Measurements from ENCODE around the gene PRDM2.
A peak's percentile ranks its signal among the peaks of the same experiment; 100 is the strongest.

Gene PRDM2

DNA sequence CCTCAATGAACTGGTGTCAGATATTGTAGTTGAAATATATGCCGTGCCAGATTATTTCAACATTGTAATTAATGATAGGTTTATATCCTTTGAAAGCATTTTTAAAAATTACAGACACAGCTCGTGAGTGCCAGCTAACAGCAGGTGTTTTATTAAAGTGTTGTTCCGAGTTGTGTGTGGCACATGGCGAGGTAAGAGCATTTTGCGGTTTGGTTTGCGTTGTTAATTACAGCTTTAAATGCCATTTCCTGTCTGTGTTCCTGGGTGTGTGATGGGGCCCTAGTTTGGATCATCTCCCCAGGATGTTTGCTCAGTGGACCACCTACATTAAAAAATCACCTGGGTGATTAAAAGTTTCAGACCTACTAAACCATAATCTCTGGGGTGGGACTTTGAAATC, 97.4 kb downstream of the PRDM2 start:
- DNase-seq, result no peak

DNA sequence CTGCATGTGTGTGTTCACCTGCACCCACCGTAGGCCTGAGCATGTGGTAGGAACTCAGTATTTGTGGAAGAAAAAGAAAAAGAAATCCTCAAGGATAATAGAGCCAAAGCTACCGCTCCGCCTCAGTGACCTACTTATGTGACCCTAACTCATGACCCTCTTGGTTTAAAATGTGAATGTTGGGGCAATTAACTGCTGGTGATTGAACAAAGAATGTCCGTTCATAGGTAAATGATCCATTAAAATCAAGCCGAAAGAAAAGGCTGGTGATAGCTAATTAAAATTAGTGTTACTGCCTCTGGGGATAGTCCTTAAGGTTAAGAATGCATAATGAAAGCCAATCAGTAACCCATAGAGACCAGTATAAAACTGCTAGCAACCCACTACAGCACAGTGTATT, 98.1 kb downstream of the PRDM2 start:
- DNase-seq, result no peak

DNA sequence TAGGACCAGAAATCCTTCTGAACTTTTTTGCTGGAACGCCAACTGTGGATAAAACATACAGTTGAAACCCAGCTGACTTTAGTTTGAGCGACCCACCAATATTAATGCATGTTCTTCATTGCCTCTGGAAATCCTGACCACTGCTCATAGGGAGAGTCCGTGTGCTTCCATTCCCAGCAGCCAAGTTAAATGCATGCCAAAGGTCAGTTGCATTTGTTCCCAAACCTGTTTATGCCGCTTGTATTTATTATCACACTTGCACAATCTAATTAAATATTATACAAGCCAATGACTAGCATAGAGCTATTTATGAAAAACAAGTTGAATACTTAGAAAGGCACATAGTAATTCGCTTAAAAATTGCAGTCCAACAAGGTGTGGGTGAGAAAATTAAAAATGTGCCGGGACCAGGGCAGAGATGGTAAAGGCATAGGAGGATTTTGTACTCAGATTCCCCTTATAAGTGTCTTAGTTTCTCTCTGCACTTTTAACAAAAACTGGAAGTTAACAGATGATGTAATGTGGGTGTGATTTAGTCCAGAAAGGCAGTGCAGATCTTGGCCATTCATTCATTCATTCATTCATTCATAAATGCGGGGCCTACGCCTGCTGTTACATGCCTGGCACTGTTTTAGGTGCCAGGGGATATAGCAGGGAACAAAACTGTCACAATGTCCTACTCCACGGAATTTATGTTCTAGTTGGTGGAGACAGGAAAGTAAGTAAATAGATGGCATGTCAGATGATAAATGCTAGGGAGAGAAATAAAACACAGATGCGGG, 99.7 kb downstream of the PRDM2 start:
- DNase-seq, result no peak

DNA sequence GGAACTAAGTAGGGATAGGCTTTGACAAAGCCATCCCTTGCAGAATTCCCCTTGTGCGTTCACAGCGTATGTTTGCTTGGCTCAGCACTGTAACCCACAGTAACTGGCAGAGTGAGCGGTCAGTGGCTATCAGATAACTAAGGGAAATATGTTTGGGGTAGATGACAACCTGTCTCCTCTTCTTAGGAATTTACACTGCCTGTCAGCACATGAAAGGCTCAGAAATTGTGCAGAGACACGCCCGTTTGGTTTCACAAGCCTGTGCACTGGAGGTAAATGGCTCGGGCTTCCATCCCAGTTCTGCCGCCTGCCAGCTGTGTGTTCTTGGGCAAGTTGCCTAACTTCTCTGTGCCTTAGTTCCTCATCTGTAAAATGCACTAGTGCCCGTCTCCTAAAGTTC, 101.2 kb downstream of the PRDM2 start:
- DNase-seq, result no peak

DNA sequence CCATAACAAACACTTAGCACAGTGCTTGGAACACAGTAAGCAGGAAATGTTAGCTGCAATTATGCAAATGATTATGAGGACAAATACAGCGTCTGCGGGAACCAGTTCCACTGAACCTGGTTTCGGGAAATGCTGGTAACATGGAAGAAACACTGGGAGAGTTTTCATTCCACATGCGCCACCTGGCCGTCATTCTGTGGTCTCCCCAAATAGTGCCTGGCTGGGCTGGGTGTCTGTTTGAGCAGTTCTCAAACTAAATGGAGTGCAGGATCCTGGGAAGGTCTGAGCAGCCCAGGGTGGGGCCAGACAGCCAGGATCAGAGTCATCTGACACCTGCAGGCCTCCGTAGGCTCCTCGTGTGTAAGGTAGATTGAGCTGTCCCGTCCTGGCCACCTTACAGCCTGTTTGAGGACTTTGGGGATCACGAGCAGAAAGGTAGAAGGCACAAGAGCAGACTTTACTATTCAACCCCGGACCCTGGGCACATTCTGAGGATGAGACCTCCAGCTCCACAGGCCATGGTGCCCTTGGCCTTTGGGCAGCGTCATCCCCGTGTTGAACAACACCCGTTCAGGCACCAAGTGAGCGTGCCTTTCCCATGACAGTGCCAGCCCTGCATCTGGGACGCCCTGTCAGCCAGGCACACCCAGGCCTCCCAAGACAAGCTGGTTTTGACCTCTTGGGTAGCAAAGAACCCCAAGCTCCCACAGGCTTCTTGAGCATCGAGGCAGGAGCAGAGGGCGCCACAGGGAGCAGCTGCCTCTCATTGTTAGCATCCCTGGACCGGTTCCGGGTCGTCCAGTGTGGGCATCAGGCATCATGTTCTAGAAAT, 101.9 kb downstream of the PRDM2 start:
- no peak for DNase-seq

DNA sequence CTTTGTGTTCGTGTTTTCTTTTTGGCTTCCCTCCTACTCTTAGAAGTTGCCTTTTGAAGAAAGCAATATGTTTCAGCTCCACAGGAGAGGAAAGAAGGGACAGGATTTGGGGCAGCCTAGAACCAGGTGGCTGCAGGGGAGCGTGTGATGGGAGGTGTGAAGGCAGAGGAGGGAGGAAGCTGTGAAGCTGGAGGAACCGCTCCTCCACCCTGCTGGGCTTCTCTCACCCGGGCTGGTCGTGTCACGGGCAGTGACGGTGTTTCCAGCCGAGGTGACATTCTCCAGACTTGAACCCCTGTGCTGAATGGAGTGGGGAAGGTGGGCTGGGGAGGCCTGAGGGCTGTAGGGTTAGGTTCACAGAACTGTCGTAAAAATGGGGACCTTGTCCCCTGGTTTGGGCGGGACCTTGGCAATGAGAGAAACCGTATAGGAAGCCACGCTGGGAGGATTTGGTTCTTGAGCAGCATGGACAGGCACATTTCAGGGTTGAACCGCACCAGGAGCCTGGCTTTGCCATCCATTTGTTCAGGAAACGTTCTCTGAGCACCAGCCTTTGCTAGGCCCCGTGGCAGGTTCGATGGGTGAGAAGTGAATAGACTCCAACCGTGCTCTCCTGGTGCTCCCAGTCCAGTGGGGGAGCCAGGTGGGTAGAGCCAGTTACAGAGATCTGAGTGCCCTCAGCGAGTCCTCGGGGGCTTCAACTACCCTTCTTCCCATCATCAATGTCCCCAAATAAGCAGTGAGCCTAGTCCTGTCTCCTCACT, 103.0 kb downstream of the PRDM2 start:
- no peak for DNase-seq

DNA sequence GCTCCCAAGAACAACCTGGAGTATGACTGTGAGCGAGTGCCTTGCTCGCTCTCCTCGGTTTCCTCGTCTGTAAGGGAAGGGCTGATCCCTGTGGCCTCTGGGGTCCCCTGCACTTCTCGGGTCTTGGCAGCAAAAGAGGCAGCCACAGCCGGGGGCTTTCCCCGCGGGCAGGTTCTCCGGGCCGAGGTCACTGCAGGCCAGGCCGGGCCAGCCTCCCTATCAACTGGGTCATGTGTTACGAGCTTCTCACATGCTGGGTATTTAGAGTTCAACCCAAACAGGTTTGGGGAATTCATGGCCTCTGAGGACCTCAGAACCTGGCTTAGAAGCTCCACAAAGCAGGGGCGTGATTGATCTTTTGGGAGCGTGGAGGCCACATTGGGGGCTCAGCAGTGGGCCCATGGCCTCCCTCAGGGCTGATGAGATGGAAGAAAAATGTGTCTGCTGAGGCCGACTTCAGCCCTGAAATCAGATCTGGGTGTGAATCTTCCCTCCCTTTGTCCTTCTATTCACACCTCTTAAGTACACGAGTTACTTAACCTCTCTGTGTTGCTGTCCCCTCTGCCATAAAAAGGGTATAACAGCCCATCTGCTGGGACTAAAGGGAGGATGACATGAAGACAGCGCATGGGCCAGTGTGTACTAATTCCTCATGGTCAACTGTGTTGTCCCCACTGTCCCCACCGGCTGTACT, 103.7 kb downstream of the PRDM2 start:
- DNase-seq, result no peak

DNA sequence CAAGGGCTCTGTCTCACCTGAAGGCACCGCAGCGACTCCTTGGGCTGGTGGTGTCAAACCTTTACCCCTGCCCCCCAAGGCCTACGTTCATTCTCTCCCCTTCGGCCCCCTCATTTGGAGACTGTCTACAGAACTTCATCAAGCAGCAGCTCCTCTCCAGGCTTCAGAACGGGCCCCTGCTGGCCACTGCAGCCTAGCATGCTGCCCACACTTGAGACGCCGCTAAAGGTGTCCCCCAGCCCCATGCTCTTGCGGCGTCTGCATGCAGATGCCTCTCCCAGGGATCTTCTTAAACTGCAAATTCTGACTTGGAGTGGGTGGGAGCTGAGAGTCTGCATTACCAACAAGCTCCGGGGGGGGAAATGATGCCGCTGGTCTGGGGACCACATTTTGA, 104.2 kb downstream of the PRDM2 start:
- no peak for DNase-seq

DNA sequence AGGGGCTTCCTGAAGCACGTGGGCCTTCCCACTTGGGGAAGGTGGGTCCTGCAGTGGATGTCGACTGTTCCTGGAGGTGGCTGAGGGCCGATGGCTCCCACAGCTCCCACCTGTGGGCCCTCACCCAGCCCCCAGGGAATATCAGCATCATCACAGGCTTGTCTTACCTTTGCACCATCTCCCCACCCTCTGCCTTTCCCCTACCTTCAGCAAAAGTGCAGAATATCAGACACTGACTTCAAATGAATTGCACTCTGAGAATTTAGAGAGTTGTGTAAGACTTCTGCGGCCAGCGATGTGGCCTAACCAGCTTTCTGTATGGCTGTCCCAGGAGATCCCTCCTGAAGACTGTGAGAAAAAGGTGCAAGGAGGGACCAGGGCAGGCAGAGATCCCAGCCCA, 105.4 kb downstream of the PRDM2 start:
- no peak for DNase-seq

DNA sequence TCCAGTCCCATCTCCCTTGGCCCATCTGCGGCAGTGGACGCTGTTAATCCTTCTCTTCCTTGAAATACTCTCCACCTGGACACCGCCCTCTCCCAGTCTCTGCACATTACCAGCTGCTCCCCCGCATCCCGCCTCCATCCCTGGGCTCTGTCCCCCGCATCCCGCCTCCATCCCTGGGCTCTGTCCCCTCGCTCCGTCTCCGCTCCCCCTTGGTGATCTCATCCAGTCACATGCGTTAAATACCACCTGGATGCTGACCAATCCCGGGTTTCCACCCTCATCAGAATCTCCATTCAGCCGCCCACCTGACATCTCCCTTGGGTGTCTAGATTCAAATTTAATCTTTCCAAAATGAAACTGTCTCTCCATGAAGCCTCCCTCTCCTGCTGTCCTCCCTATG, 106.1 kb downstream of the PRDM2 start:
- DNase-seq, result no peak

DNA sequence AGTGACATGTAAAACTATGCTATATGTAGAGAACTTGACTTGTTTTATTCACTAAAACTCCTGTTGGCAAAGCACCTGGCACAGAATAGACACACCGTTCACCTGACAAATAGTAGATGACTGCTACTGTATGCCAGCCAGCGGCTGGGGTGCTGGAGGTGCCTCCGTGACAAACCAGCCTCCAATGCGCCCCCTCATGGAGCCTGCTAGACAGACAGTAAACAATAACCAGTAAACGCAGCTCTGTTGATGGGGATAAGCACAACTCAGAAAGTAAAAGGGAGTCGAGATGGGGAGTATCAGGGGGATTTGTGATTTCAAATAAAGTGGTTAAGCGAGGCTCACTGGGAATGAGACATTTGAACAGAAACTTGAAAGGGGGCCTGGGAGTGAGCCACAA, 107.2 kb downstream of the PRDM2 start:
- DNase-seq, result no peak

DNA sequence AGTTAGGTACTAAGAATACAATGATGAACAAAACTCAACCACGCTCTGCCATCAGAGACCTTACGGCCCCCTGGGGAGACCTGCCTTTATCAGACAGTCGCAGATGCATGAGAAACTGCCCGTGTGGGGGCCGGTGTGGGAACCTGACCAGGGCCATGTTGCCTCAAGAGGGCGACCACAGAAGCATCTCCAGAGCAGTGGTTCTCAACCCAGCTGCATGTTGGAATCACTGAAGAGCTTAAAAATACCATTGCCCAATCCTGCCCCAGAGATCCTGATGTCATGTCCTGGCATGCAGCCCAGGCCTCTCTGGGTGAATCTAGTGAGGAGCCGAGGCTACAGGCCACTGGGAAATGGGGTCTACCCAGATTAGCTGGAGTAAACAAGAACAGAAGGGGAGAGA, 108.7 kb downstream of the PRDM2 start:
- no peak for DNase-seq

DNA sequence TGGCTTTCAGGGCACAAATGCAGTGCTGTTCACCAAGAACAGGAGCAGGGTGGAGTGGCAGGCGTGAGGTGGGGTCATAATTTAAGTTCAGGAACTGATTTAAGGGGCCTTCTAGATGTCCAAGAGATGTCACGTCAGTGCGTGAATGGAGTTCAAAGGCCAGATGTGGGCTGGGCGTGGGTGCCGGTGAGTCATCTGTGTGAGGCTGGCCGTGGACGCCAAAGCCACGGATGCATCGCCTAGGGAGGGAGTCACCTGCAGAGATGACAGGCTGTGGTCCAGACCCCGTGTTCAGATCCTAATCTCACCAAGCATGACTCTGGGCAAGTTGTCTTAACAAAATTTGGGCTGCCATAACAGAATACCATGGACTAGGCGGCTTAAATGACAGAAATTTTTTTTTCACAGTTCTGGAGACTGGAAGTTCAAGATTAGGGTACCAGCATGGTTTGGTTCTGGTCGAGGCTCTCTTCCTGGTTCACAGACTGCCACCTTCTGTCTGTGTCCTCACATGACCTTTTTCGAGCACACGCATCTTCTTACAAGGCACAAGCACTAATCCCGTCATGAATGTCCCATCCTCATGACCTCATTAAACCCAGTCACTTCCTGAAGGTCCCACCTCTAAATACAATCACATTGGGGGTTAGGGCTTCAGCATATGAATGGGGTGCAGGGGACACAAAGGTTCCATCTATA, 109.6 kb downstream of the PRDM2 start:
- peak; percentile 17 for DNase-seq

DNA sequence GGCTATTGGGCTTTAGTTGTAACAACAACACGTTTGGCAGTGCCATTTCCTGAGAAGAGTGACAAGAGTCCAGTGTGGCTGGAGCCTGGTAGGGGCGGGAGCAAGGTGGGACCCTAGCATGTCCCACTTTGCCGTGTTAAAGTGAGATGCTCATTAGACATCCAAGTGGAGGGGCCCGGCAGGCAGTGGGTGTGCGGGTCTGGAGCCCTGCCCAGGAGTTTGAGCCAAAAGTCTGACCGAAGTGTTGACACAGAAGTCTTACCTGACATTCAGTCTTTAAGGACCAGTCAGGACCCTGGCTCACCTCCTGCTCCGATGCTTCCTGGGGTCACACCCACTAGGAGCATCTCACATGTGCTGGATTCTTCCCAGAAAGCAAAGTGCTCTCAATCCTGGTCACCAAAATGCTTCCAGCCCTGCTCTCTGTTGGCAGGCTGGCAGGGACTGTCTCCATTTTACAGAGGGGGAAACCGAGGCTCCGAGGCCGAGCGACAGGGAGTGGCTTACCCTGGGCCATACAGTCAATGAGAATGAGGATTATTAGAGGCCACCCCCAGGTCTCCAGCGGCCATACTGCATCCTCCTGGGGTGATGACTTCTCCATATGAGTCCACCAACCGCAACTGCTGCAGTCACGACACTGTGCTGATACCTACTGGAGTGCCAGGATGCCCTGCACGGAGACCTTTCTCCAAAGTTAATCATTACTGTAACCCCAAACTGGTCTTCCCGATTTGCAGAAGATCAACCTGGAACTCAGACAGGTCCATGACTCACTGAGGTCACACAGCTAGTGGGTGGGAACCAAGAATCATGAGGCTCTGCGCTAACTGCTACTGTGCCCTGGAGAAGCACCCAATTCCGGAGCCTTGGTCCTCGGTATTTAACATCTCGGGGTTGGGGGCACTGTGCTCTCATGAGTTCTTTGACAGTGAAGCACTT, 112.7 kb downstream of the PRDM2 start:
- DNase-seq, result no peak

DNA sequence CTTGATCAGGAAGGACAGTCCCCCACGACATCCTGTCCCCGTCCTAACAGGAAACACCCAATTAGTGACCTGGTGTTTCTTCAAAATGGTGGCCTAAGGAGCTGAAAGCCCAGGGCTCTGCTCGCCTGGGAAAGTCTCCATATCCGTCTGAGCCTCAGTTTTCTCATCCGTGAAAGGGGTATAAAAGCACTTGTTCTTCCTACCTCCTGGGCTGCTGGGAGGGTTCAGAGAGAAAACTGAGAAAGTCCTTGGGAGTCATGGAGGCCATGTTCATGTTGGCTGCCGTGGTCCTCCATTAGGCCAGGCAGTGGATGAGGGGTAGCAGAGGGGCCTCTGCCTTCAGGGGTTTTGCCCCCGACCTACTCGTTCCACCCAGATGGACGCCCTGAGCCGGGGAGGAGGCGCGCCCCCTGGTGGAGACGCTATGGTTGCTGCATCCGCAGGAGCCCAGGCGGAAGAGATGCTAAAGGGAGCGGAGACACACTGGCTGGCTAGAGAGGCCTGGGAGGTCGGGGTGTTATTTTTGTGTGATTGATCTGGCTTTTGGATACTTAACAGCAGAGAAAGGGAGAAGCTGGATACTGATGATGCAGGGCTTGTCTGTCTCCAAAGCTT, 113.5 kb downstream of the PRDM2 start:
- DNase-seq, result peak; percentile 52

DNA sequence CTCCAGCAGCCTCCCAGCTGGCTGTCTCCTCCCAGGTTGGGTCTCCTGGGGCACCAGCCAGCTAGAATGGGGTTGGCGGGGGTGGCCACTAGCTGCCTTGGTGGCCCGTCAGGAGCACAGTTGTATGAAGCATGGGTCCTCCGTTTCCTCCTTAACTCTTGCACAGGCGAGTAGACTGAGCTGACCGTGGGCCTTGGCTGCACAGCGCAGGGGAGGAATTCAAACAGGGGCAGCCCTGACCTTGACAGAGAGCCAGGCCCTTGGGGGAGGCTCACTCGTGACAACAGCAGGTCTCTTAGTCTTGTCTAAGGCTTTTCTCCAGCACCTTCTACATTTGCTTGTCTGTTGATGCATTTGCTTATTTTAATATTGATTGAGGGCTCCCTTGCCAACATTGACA, 114.1 kb downstream of the PRDM2 start:
- DNase-seq, result no peak

DNA sequence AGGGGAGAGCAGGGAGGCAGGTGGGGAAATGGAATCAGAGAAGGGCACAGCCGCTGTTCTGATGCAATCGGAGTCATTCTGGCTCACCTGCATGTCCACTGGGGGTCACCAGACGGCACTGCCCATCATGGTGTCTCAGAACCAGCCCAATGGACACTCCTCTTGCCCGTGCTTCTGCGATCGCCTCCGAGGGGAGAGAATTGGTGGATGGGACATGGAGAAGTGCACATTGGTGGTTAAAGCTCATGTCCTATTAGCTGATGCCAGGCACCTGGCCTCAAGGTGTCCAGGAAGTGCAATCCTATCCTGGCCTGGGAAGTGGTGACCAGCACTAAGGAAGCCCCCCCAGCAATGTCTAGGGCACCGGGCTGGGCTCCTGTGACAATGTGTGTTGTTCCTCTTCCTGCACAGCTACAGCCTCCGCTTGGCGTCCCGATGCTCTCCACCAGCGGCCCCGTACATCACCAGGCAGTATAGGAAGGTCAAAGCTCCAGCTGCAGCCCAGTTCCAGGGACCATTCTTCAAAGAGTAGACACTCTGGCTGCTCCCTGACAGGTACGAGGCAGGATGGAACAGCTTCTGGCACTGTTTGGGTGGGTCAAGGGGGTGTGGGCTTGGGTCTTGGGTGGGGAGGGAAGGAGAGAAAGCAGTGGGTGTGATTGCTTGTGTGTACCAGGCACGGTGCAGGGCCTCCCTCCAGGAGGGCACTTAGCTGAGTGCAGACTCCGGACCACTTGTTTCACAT, 116.2 kb downstream of the PRDM2 start:
- DNase-seq, result no peak

DNA sequence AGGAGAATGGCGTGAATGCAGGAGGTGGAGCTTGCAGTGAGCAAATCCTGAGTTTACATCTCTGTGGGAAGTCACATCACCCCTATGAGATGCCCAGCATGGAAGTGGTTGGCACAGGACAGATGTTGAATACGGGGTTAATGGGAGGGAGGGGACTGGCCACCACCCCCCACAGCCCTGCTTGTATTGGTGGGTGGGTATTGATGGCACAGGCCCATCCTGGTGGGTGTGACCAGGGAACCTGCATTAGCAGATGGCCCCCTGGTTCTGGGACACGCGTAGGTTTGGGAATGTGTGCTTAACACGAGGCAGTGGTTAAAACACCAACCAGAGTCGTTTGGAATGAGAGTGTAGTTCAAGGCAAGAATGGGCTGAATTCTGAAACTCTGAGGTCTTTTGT, 117.9 kb downstream of the PRDM2 start:
- DNase-seq, result no peak

DNA sequence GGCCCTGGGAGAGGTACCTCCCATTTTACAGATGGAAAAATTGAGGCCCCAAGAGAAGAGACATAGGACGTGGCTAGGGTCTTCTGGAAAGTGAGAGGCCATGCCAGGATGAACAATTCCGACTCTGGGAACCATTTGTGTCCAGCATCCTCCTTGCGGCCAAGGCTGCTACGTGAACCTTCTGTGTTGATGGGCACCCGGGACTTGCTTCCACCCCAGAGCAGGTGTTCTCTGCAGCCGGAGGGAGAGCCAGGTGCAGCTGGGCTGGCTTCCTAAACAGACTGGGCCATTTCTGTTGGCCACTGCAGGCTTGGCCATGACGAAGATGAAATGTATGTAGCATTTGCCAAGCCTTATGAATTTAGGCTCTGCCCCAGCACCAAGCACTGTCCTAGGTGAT, 118.9 kb downstream of the PRDM2 start:
- no peak for DNase-seq

DNA sequence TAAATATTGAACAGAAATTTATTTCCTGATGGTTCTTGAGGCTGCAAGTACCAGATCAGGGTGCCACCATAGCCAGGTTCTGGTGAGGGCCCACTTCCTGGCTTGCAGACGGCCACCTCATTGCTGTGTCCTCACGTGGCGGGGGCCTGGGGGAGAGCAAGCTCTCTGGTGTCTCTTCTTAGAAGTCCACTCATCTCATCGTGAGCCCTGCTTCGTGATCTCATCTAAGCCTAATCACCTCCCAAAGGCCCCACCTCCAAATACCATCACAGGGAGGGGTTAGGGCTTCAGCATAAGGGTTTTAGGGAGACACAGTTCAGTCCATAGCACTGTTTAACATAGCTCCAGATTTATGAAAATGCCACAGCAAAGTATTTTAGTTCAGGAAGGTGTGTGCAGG, 119.7 kb downstream of the PRDM2 start:
- no peak for DNase-seq
